Fibroblast of lung (primary cell): ENCODE data around the gene PHETA1.

Experiments used
- CTCF ChIP-seq, 2 donors: IDR thresholded peaks in 1 of 2; conservative IDR thresholded peaks in 1 of 2; 1 replicate in 1 of 2; 2 replicates in 1 of 2; pipeline ENCODE4 v1.5.1; 2011 to 2012; ENCODE audit warnings: low read length in 2 of 2, control low read depth in 1 of 2, inconsistent platforms in 1 of 2, low read depth in 1 of 2, mild to moderate bottlenecking in 1 of 2
- EZH2 ChIP-seq: IDR thresholded peaks from 2 replicates; pipeline ENCODE4 v1.5.1; 2012; ENCODE audit warnings: low read length, control low read depth, mild to moderate bottlenecking; ENCODE audit errors: missing control alignments

- TF ChIP-seq CTCF (conservative IDR thresholded peaks at IDR 0.05 in 1 of 2, IDR thresholded peaks at IDR 0.05 in 1 of 2; ENCODE audit: low read depth in 1 of 2, low read length in 2 of 2) (no peak), EZH2 (no peak)
Measured at GRCh38 chr12:111349101-111349747, 19.7 kb downstream of the PHETA1 start.
